ENCODE results near the gene STRADB. TPM values are rescaled to one million over a fixed set of nuclear protein-coding genes. Genes with fewer than 3 reads are reported as not detected.
A peak's percentile ranks its signal among the peaks of the same experiment; 100 is the strongest.

Gene STRADB
- total RNA-seq, 1 experiment from 2014 or later = 28.9 TPM

GRCh38 chr2:201430839-201431238 is 20.7 kb upstream of the STRADB start:
- Histone ChIP-seq H3K36me3 (ENCODE audit: low read depth, low read length) (peaks cover 3% of the 10 kb centered on the region), H3K9ac (ENCODE audit: low read length) (no peak overlapping the region), H3K9me2 (replicated peaks; ENCODE audit: low read length) (no peaks in the 10 kb centered on the region), H3K27me3 (ENCODE audit: low read length) (no peaks in the 10 kb centered on the region), H3K27ac (ENCODE audit: low read length) (no peak overlapping the region), H3K4me1 (ENCODE audit: insufficient read depth, low read length) (peaks cover 17% of the 10 kb centered on the region), H4K20me1 (ENCODE audit: low read length) (no peaks in the 10 kb centered on the region), H3K9me3 (ENCODE audit: low read length) (no peaks in the 10 kb centered on the region), H3K4me2 (ENCODE audit: low read length) (no peak overlapping the region), H2AFZ (ENCODE audit: low read length) (no peak overlapping the region), H3K4me3 (ENCODE audit: low read length) (no peak overlapping the region), H3K79me2 (ENCODE audit: low read length) (peaks cover 17% of the 10 kb centered on the region), H3F3A (ENCODE audit: low read length, unreplicated experiment) (no peaks in the 10 kb centered on the region)
- ChIA-PET CTCF (no interaction called here), POLR2A (ENCODE audit: unreplicated experiment) (no interaction called here)
- DNase-seq (no peak), ATAC-seq (no peak)
- TF ChIP-seq EZH2 (IDR thresholded peaks at IDR 0.05; ENCODE audit: low read length, unreplicated experiment) (no peak), CTCF (conservative IDR thresholded peaks at IDR 0.05; ENCODE audit: low read depth, low read length) (no peak), EZH2phosphoT487 (IDR thresholded peaks at IDR 0.05; ENCODE audit: borderline replicate concordance, low read length) (no peak)
- BruUV-seq (replicated peaks) = no TSS peak
- intact Hi-C loops (cut with micrococcal nuclease) = no loop called here

GRCh38 chr2:201432038-201432620 is 19.4 kb upstream of the STRADB start:
- BruUV-seq (replicated peaks) = no TSS peak
- Histone ChIP-seq H3K9me2 (replicated peaks; ENCODE audit: low read length) (no peaks in the 10 kb centered on the region), H3K36me3 (ENCODE audit: low read depth, low read length) (peaks cover 3% of the 10 kb centered on the region), H3K79me2 (ENCODE audit: low read length) (peaks cover 17% of the 10 kb centered on the region), H3K27me3 (ENCODE audit: low read length) (no peaks in the 10 kb centered on the region), H3K4me1 (ENCODE audit: insufficient read depth, low read length) (peaks cover 17% of the 10 kb centered on the region), H3K9me3 (ENCODE audit: low read length) (no peaks in the 10 kb centered on the region), H3K27ac (ENCODE audit: low read length) (peak overlapping the region; percentile 78), H4K20me1 (ENCODE audit: low read length) (no peaks in the 10 kb centered on the region), H2AFZ (ENCODE audit: low read length) (peak overlapping the region; percentile 5), H3F3A (ENCODE audit: low read length, unreplicated experiment) (no peaks in the 10 kb centered on the region), H3K4me3 (ENCODE audit: low read length) (0 out of 2 replicates have a peak overlapping the region, but pooled peaks have one; percentile 2), H3K4me2 (ENCODE audit: low read length) (peak overlapping the region; percentile 45), H3K9ac (ENCODE audit: low read length) (peak overlapping the region; percentile 28)
- ATAC-seq (peak; percentile 99), DNase-seq (peak; percentile 74)
- intact Hi-C loops (cut with micrococcal nuclease) = no loop called here
- CTCF ChIA-PET = no interaction called here
- POLR2A ChIA-PET (ENCODE audit: unreplicated experiment) = interaction anchor here (0.5 to 0.6 kb wide), 2 partner anchors 19 to 666 kb away, joined by 4 to 14 read pairs; partner anchors contain the start of genes STRADB and TRAK2
- TF ChIP-seq EZH2 (IDR thresholded peaks at IDR 0.05; ENCODE audit: low read length, unreplicated experiment) = no peak
- no peak for TF ChIP-seq EZH2phosphoT487 (IDR thresholded peaks at IDR 0.05; ENCODE audit: borderline replicate concordance, low read length)
- TF ChIP-seq CTCF (conservative IDR thresholded peaks at IDR 0.05; ENCODE audit: low read depth, low read length) = no peak

Data from PC-3 (cell line).